Measurements from ENCODE around the gene CNTF.
"Not testable (repeated sequence)": the region's sequence is repeated elsewhere in the genome, so short reads cannot be mapped to it uniquely, and the experiment has no call there.

Gene CNTF, protein sequence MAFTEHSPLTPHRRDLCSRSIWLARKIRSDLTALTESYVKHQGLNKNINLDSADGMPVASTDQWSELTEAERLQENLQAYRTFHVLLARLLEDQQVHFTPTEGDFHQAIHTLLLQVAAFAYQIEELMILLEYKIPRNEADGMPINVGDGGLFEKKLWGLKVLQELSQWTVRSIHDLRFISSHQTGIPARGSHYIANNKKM

DNA sequence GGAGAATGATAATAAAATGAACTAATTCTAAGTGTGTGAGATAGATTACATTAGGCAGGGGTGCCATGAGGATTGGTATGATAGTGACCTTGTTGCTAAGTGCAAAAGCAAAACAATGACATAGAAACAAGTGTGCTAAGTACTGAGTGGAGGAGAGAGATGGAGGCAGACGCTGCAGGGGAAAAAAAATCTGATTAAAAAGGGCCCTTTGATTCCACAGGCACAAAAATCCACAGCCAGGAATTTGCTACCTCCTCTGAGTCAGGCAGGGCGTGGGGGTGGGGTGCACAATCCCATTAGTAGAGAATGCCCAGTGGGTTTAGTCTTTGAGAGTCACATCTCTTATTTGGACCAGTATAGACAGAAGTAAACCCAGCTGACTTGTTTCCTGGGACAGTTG is at the start of gene CNTF:
Gene CNTF (plus strand): TSS at position 322 of the 400 bp plus-strand sequence. CDS start 88 bp downstream, outside the sequence.
- DNase-seq, result no peak
- no peak for ATAC-seq

DNA sequence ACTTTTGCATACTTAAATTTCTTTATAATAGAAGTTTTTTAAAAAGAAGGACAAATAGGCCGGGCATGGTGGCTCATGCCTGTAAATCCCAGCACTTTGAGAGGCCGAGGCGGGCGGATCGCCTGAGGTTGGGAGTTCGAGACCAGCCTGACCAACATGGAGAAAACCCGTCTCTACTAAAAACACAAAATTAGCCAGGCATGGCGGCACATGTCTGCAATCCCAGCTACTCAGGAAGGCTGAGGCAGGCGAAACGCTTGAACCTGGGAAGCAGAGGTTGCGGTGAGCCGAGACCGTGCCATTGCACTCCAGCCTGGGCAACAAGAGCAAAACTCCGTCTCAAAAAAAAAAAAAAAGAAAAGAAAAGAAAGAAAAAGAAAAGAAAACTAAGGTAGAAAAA is 49.6 kb upstream of the CNTF start:
- not testable (repeated sequence) for ATAC-seq

DNA sequence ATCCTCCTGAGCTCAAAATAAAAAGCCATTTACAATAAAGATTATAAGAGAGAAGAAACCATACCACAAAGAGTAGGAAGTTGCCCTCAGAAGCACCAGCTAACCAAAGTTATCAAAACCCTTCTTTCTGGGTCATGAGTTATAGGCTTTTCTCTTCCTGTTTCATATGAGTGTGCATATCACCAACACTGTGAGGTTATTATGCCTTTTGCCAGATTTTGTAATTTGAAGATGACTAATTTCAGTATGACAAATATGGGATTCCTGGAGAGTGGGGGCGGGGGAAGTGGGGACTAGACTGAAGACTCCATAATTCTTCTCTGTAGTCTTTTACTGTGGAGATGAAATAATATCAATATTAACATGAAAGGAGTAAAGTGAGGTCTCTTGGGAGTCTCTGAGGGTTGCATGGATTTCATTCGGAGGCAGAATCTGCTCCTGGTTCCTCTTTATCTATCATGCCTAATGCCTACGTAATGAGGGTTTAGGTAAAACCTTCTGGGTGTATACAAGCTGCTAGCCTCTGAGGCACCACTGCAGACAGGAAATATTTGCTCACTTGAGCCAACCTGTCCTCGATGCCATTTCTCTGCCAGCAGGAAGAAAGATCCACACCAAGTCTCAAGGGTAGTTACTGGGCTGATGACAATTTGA is 48.9 kb upstream of the CNTF start:
- ATAC-seq, result peak; percentile 32

More for the DNA sequence above, 49.6 kb upstream of the CNTF start:
- peak; percentile 22 for DNase-seq

DNA sequence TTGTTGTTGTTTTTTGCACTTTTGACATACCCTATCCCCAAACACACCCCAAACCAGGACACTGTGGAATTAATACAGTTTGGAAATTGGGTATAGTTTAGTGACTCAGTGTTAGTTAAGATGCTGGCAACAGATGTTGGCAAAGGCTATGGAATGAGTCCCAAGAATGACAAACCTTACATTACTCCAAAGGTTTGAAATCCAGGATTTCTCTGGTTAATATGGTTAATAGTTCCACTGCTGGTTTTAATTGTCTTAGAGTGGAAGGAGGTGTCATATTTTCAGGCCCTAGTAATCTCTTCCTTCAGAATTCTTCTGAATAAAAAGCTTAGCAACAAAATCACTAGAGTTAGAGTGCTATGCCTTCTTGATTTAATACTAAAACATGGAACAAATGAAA is 47.6 kb upstream of the CNTF start:
- ATAC-seq (no peak), DNase-seq (no peak)

More for the DNA sequence above, 48.9 kb upstream of the CNTF start:
- DNase-seq, result peak; percentile 78

DNA sequence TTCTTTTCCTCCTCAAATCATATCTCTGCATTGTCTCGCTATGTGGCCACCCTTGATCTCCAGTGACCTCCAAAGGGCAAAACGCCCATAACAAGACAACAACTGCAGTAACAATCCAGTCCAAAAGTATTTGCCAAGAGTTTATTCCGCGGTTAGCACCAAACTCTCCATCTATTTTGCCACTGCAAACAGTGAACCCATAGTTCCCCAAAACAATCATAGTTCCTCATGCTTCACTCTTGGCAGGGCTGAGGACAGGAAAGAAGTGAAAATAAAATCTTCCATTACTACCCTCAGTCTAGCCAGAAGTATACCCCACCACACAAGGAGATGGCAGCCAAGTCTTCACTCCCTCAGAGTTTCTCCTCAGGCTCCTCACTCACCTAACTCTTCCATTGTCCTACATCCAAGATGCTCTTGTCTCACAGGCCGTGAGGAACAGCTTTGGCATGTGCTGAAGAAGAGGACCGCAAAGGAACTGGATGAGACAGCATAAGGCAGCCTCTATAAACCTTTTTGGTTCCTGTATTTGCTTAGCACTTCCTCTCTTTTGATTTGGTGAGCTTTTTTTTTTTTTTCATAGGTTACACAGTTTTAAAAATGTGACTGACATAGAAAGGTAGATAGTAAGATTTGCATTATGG is 47.0 kb upstream of the CNTF start, which contains the start of gene LPXN:
Gene LPXN (minus strand): TSS at position 480 of the 644 bp plus-strand sequence. CDS start 84 bp downstream, at position 396.
- ATAC-seq (no peak), DNase-seq (peak; percentile 51)

DNA sequence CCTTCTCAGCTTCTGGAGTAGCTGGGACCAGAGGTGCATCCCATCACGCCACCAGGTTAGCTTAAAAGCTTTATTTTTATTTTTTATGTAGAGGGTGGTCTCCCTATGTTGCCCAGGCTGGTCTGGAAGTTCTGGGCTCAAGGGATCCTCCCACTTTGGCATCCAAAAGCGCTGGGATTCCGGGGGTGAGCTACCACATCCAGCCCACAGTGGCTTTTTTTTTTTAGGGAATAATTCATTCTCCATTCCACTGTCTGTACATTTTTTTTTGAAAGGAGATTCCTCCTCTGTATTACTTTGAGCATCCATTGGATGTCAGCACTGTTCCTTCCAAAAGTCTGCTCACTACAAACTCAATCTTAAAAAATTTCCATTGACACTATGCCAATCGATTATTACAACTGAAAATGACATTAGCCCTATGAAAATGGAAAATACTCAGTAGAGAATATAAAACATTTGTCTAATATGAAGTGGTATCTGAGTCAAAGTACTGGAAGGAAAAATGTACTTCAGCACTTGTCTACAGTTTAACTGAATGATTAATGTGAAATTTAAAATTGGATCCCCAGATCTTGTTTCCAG is 45.5 kb upstream of the CNTF start:
- ATAC-seq (no peak), DNase-seq (no peak)

DNA sequence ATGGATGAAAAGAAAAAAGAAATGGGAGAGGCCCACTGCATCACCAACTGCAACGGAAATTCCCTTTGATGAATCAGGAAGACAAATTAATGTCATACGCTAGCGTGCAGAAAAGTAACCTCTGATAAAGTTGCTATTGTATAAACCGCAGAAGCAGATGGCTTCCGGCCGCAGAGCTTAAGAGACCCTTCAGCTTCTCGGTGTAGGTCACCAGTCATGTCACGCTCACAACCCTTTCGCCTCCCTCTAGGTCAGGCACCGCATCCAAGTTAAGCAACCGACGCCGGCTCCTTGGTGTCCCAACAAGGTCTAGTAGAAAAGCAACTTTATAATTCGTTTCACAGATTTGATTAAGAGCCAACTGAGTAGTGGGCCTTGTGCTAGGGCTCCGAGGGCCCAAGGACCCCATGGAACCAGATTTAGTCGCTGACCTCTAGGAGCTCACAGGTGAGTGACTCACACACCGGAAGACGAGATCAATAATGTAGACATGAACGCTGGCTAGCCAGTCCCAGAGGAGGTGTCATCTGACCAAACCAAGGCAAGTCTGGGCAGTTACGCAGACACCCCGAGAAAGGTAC is 44.8 kb upstream of the CNTF start:
- ATAC-seq (peak; percentile 55), DNase-seq (peak; percentile 78)

DNA sequence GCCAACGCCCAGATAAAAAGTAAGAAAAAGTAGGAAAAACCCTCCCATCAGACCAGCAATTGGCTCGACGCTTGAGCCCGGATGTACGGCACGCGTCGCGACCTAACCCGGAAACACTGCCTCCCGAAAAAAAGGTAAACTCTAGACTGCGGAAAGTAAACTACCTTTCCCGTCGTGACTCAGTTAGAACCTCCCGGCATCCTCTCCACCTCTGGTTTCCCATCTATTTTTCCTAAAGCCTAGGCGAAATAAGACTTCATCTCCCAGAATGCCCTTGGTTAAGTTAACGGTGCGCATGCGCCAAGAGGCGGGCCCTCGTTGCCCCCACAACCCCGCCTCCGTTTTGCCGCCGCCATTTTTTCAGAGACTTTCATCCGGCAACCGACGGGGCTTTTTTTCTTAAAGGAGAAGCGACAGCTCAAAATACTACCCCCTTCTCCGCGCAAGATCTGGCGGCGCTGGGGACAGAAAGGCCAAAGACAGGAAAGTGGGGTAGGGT is 44.3 kb upstream of the CNTF start:
- ATAC-seq (peak; percentile 41), DNase-seq (peak; percentile 90)

DNA sequence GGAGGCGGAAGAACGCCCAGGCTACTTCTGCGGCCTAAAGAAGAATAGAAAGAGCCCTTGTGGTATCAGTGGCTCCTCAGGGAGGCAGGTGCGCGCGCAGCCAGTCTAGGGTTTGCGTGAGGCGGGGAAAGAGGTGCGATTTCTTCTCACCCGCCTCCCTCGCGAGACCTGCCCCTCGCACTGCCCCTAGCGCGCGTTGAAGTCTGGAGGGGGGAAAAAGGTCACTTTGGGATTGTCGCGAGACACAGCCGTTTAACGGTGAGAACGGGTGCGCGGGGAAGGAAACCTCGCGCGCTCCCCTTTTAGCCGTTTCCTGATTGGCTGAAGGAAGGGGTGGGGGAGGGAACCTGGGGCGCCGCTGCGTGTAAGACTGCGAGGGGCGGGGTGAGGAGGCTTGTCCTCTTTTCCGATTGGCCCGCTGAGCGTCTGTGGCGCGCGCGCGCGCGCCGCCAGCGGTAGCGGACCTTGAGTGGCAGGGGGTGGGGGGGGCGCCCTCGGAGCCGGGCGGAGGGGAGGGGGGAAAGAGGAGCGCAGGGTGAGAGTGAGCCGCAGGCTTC is 43.8 kb upstream of the CNTF start, which contains the start of gene ZFP91:
Gene ZFP91 (plus strand): TSS at position 429 of the 557 bp plus-strand sequence. CDS start 219 bp downstream, outside the sequence.
- peak; percentile 96 for DNase-seq
- ATAC-seq, result peak; percentile 57

DNA sequence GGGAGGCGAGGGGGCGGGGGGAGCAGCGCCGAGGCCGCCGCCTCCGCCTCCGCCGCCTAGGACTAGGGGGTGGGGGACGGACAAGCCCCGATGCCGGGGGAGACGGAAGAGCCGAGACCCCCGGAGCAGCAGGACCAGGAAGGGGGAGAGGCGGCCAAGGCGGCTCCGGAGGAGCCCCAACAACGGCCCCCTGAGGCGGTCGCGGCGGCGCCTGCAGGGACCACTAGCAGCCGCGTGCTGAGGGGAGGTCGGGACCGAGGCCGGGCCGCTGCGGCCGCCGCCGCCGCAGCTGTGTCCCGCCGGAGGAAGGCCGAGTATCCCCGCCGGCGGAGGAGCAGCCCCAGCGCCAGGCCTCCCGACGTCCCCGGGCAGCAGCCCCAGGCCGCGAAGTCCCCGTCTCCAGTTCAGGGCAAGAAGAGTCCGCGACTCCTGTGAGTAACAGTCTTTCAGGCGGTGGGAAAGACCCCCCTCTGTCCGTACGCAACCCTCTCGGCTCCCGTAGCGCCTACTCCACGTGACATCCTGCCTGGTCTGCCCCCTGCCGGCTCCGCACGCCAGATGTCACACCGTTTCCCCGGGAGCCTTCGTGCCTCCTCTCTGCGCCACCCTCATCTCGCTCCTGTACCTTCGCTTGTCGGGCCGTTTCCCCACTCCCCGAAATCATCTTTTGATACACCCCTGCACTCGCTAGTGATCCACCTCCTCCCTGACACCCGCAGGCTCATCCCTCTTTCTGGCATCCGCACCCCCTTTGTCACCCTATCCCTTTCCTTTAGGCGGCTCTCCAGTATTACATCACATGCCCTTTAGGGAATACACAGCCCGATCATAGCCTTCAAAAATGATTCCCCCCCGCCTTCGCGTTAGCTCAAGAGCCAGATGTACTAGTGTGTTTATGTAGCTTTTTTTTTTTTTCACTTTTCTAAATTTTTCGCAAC is 43.0 kb upstream of the CNTF start:
- ATAC-seq, result peak; percentile 50
- DNase-seq, result peak; percentile 92

DNA sequence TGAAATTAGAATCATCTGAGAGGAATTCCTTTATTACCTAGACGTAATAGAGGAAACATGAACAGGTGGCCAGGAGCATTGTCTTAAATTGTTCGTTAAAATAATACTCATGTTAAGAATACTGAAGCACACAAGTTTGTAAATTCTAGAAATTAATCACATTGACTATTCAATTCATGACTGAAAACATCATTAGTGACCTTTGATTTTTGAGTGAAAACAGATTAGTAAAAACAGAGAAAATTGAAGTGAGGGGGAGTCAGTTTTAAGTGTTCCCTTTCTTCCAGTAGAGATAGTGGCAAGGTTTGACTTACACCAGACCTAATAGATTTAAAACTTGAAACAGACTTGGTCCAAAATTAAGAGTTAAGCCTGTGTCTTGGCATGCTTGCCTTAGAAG is 42.2 kb upstream of the CNTF start:
- no peak for ATAC-seq
- no peak for DNase-seq

DNA sequence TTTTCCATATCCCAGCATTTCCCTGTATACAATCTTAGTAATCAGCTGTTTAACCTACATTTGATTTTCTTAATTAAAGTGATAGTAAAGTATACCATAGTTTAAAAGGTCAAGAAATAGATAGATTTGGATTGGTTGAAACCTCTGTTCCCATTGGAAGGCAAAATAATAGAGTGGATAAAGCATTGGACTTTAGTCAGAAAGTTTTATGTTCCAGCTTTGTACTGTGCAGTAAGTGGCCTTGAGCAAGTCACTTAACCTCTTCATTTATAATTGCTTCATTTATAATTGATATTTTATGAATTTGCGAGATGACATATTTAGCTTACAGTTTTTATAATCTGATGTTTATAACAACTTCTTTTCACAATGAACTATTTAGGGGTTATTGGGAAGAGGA is 40.0 kb upstream of the CNTF start:
- no peak for DNase-seq
- no peak for ATAC-seq

DNA sequence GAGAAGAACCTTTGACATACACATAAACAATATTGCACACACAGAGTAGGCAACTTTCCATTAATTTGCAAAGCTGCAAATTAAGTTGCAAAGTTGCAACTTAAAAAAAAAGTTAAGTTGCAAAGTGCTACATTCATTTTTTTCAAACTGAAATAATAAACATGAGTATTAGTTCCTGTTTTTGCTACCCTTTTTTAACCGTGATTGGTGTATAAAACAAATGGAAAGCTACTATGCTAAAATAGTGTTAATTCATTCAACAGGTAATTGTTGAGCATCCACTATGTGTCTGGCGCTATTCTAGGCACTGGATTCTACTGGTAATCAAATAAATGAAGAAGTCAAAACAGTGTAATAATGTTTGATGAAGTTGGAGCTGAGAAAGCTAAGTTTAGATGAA is 35.5 kb upstream of the CNTF start:
- DNase-seq, result no peak
- ATAC-seq, result no peak

DNA sequence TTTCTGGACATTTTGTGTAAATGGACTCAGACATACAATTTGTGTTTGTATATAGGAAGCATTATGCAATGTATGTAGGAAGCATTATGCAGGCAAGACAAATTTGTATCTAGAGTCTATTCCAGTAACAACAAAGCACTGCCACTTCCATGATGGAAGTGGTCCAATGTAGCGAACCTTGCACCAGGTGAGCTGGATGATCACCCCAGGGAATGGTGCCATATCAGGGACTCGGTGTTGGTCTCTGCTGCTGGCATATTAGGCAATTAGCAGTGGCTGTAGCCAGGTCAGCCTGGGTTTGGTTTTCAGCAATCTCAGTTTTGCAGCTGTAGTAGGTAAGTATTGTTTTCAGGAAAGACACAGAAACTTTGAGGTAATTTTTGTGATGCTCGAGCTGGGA is 30.8 kb upstream of the CNTF start:
- DNase-seq (no peak), ATAC-seq (no peak)

DNA sequence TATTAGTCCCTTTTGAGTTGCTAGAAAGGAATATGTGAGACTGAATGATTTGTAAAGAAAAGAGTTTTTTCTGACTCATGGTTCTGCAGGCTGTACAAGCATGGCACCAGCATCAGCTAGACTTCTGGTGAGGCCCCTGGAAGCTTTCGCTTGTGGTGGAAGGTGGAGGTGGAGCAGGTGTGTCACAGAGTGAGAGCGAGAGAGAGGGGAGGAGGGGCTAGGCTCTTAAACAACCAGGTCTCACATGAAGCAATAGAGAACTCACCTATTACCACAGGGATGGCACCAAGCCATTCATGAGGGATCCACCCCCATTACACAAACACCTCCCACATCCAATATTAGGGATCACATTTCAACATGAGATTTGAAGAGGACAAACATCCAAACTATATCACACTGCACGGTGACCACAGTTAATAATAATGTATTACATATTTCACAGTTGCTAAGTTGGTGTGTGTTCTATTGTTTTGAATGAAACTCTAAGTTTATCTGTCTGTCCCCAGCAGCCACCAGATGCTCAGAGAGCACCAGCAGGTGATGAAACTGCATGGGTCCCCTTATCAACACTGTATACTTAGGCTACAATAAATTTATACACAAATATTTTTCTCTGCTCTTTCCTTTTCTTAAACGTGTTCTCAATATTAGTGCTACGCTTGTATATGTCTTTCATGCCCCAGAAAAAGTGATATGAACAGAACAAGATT is 29.5 kb upstream of the CNTF start:
- ATAC-seq (peak; percentile 83), DNase-seq (peak; percentile 15)

DNA sequence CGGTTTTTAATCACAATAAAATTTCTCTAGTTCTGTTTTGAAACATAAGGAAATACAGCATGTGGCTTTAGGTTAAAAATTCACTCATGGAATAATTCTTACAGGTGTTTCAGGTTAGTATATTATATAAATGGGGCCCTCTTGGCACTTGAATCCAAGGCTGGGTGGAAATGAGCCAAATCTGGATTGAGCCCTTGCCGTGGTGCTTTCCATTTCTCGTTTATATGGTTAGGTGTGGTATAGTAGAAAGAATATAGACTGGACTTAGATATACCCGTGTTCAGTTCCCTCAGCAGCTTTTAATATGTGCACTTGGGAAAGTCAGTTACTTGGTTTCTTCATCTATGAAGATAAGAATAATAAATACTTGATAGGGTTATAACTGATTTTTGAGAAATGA is 27.6 kb upstream of the CNTF start:
- DNase-seq (no peak), ATAC-seq (no peak)

DNA sequence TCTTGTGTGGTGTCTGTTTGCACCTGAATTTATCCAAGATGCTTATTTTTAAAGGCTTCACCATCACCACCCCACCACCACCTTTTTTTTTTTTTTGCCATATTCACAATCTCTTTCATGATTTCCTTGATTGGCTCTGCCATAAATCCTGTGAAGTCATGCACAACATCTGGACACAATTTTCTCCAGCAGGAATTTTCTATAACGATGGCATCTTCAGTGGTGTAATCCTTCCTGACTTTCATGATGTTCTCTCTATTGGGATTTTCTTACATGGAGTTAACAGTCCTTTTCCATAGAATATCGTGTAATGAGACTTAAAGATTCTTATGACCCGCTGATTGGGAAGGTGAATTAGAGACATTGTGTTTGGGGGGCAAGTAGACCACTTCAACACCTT is 25.8 kb upstream of the CNTF start:
- DNase-seq, result no peak
- ATAC-seq, result no peak

DNA sequence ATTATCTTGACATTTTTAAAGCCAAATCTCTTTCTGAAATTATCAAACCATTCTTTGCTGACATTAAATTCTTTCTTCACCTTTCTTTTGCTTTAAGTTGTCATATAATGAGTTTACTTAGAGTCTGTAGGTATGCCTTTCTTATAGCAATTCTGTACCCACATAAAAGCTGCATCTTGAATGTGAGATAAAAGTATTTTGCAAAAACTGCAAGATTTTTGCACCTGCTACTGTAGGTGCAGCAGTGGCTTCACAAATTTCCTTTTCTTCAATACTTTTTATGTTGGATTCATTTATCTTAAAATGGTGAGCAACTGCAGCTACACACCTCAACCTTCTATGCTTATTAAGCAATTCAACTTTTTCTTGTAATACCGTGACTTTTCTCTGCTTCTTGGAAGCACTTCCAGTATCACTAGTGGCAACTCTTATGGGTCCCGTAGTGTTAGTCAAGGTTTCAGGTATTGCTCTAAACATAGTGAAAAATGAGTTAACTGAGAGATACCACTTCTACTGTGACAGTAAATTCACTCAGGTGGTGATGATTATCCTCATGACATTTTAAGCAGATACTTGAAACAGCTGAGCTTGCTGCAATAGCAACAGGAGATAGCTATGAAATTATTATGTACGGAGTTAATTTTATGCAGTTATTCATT is 24.9 kb upstream of the CNTF start:
- ATAC-seq (peak; percentile 89), DNase-seq (no peak)

DNA sequence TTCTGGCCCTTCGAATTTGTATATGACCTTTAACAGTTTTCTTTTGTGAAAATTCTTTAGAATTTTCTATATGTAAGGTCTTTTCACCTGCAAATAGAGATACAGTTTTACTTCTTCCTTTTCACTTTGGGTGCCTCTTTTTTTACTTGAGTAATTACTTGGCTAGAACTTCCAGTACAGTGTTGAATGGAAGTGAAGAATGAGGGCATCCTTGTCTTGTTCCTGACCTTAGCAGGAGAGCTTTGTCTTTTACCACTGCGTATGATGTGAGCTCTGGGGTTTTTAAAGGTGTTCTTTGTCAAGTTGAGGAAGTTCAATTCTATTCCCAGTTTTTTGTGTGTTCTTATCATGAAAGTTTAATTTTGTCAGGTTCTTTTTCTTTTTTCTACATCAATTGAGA is 22.0 kb upstream of the CNTF start:
- ATAC-seq, result no peak
- no peak for DNase-seq
